ENCODE measurements around the gene PMP22. TPM values are rescaled to one million over a fixed set of nuclear protein-coding genes. Genes with fewer than 3 reads are reported as not detected.
A peak's percentile ranks its signal among the peaks of the same experiment; 100 is the strongest.
"Not testable (repeated sequence)": the region's sequence is repeated elsewhere in the genome, so short reads cannot be mapped to it uniquely, and the experiment has no call there.

Gene PMP22
- total and polyA plus RNA-seq, 4 donors = 78.1 to 168 (median 138) TPM

DNA sequence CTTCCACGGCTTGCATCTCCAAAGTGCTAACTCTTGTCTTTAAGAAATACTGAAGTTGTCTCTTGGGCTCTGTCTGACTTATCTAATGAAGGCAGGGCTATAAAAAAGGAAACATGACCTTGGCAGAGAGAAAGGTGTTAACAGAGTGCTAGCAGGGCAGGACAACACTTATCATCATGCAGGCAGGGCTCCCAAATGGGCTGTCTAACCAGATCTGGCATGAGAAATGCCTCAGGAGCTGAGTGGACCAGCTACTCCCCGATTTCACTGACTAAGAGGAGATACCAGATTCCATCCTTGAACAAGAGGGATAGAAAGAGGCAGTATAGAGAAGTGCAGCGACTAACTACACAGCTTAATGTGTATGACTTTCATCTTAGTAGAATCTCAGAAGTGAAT, 32.6 kb downstream of the PMP22 start:
- no peak for TF ChIP-seq CTCF (IDR thresholded peaks at IDR 0.05; ENCODE audit: control extremely low read depth, extremely low read depth)
- DNase-seq (no peak), ATAC-seq (ENCODE audit: insufficient read depth, low FRiP score) (no peak)
- no peaks in the 10 kb centered on the region for H3K27me3 ChIP-seq (ENCODE audit: control insufficient read depth in 3 of 3, insufficient read depth in 3 of 3, low read length in 2 of 3)
- peaks cover 23 to 54% (median 41%) of the 10 kb centered on the region in 4 donors for H3K36me3 ChIP-seq (ENCODE audit: control insufficient read depth in 4 of 4, insufficient read depth in 4 of 4, low read length in 4 of 4)
- H3K4me3 ChIP-seq = no peak overlapping the region
- H3K9ac ChIP-seq (ENCODE audit: insufficient read depth in 1 of 2, low read length in 2 of 2) = no peak overlapping the region
- no peaks in the 10 kb centered on the region for H3K9me3 ChIP-seq (ENCODE audit: control insufficient read depth in 4 of 4, insufficient read depth in 3 of 4, low read length in 3 of 4)
- WGBS, 2 donors = 69 to 83% methylated on average over 3 of the region's 3 CpGs
- peak overlapping the region in 1 of 2 donors; percentile 54 for H3K27ac ChIP-seq (ENCODE audit: low read depth in 1 of 2, low read length in 1 of 2)
- peaks cover 0 to 23% (median 4%) of the 10 kb centered on the region in 5 donors for H3K4me1 ChIP-seq (ENCODE audit: control insufficient read depth in 5 of 5, insufficient read depth in 5 of 5, low read length in 5 of 5)

DNA sequence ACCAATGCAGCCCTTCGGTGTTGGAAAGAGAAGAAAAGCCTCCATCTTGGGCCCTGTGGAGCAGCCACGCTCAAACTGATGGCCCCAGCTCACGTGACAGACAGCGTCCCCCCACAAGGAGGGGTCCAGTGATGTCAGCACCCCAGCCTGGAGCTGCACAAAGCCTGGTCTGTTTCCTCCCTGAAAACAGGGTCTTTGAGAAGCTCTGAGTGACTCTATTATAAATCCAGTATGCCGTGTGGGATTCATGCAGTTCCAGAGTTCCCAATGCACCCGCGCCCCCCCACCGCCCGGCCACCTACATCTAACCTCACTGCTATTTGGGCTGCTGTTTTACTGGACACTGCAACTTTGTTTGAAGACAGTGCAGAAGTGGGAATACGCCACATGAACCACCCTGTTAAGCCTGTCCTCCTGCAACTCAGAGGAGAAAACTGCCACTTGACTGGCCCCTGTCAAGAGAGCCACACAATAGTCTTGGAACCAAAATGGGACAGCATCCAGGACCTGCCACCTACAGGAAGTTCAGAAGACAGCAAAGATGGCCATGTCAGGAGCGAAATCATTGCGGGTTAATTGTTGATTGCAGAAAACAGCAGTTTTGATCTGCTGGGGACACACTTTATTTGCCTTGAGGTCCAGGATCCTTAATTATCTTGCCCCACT, 33.1 kb downstream of the PMP22 start:
- ATAC-seq (ENCODE audit: insufficient read depth, low FRiP score) (no peak), DNase-seq (no peak)
- Histone ChIP-seq H3K4me3 (no peak overlapping the region), H3K9ac (ENCODE audit: insufficient read depth in 1 of 2, low read length in 2 of 2) (no peak overlapping the region), H3K27me3 (ENCODE audit: control insufficient read depth in 3 of 3, insufficient read depth in 3 of 3, low read length in 2 of 3) (no peaks in the 10 kb centered on the region), H3K36me3 (ENCODE audit: control insufficient read depth in 4 of 4, insufficient read depth in 4 of 4, low read length in 4 of 4) (peaks cover 23 to 54% (median 39%) of the 10 kb centered on the region in 4 donors), H3K27ac (ENCODE audit: low read depth in 1 of 2, low read length in 1 of 2) (peak overlapping the region in 1 of 2 donors; percentile 54), H3K4me1 (ENCODE audit: control insufficient read depth in 5 of 5, insufficient read depth in 5 of 5, low read length in 5 of 5) (peaks cover 0 to 18% (median 4%) of the 10 kb centered on the region in 5 donors), H3K9me3 (ENCODE audit: control insufficient read depth in 4 of 4, insufficient read depth in 3 of 4, low read length in 3 of 4) (no peaks in the 10 kb centered on the region)
- no peak for TF ChIP-seq CTCF (IDR thresholded peaks at IDR 0.05; ENCODE audit: control extremely low read depth, extremely low read depth)
- WGBS, 2 donors = 90 to 93% methylated on average over 12 of the region's 12 CpGs

- DNase-seq (no peak), ATAC-seq (ENCODE audit: insufficient read depth, low FRiP score) (no peak)
- H3K27me3 ChIP-seq (ENCODE audit: control insufficient read depth in 3 of 3, insufficient read depth in 3 of 3, low read length in 2 of 3) = no peaks in the 10 kb centered on the region
- H3K4me1 ChIP-seq (ENCODE audit: control insufficient read depth in 5 of 5, insufficient read depth in 5 of 5, low read length in 5 of 5) = peaks cover 0 to 10% (median 4%) of the 10 kb centered on the region in 5 donors
- no peak overlapping the region for H3K9ac ChIP-seq (ENCODE audit: insufficient read depth in 1 of 2, low read length in 2 of 2)
- no peak overlapping the region for H3K4me3 ChIP-seq
- H3K9me3 ChIP-seq (ENCODE audit: control insufficient read depth in 4 of 4, insufficient read depth in 3 of 4, low read length in 3 of 4) = no peaks in the 10 kb centered on the region
- TF ChIP-seq CTCF (IDR thresholded peaks at IDR 0.05; ENCODE audit: control extremely low read depth, extremely low read depth) = no peak
- WGBS, 2 donors = 93 to 96% methylated on average over 18 of the region's 18 CpGs
- H3K36me3 ChIP-seq (ENCODE audit: control insufficient read depth in 4 of 4, insufficient read depth in 4 of 4, low read length in 4 of 4) = peaks cover 23 to 48% (median 37%) of the 10 kb centered on the region in 4 donors
- H3K27ac ChIP-seq (ENCODE audit: low read depth in 1 of 2, low read length in 1 of 2) = no peak overlapping the region
These were observed 34.3 kb downstream of the PMP22 start for GRCh38 chr17:15230866-15231265.

DNA sequence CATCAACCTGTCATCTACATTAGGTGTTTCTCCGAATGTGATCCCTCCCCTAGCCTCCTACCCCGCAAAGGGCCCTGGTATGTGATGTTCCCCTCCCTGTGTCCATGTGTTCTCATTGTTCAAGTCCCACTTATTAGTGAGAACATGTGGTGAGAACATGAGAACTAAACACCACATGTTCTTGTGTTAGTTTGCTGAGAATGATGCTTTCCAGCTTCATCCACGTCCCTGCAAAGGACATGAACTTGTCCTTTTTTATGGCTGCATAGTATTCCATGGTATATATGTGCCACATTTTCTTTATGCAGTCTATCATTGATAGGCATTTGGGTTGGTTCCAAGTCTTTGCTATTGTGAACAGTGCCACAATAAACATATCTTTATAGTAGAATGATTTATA, 43.3 kb downstream of the PMP22 start:
- H3K4me1 ChIP-seq (ENCODE audit: control insufficient read depth in 5 of 5, insufficient read depth in 5 of 5, low read length in 5 of 5); H3K27ac ChIP-seq (ENCODE audit: low read depth in 1 of 2, low read length in 1 of 2); DNase-seq; ATAC-seq (ENCODE audit: insufficient read depth, low FRiP score); H3K27me3 ChIP-seq (ENCODE audit: control insufficient read depth in 3 of 3, insufficient read depth in 3 of 3, low read length in 2 of 3); H3K9me3 ChIP-seq (ENCODE audit: control insufficient read depth in 4 of 4, insufficient read depth in 3 of 4, low read length in 3 of 4); H3K36me3 ChIP-seq (ENCODE audit: control insufficient read depth in 4 of 4, insufficient read depth in 4 of 4, low read length in 4 of 4); H3K4me3 ChIP-seq; H3K9ac ChIP-seq (ENCODE audit: insufficient read depth in 1 of 2, low read length in 2 of 2): not testable (repeated sequence)
- 89 to 91% methylated on average over 3 of the region's 3 CpGs for WGBS, 2 donors

Measured in lung (tissue), 12 donors.